ENCODE measurements around the gene LRRC46. TPM values are rescaled to one million over a fixed set of nuclear protein-coding genes. Genes with fewer than 3 reads are reported as not detected.

Gene LRRC46
- total and polyA plus RNA-seq, 2 of the 13 experiments (the other 11 are each of a cell fraction or from before 2014, with no cell fraction given): 0.09 TPM

- TF ChIP-seq MYPOP (CRISPR knock-in tag; IDR thresholded peaks at IDR 0.05) (peak; percentile 88; the same call in 1 of the 2 replicates), E2F2 (CRISPR knock-in tag; IDR thresholded peaks at IDR 0.05; ENCODE audit: borderline replicate concordance) (no peak), ZNF792 (CRISPR knock-in tag; IDR thresholded peaks at IDR 0.05) (peak; percentile 81), MXD1 (CRISPR knock-in tag; IDR thresholded peaks at IDR 0.05) (peak; percentile 53), XRCC5 (optimal IDR thresholded peaks at IDR 0.05; ENCODE audit: low read length) (peak; percentile 74), ZFP62 (CRISPR knock-in tag; IDR thresholded peaks at IDR 0.05) (no peak), DRAP1 (CRISPR knock-in tag; IDR thresholded peaks at IDR 0.05) (peak; percentile 76), ETV5 (CRISPR knock-in tag; IDR thresholded peaks at IDR 0.05; ENCODE audit: borderline replicate concordance) (peak; percentile 50; the same call in 1 of the 2 replicates), SUZ12 (IDR thresholded peaks at IDR 0.05; ENCODE audit: low read depth, low read length) (no peak; the same call in 1 of the 2 replicates), ZSCAN12 (CRISPR knock-in tag; IDR thresholded peaks at IDR 0.05) (peak; percentile 47; the same call in 1 of the 2 replicates), SMAD3 (CRISPR knock-in tag; IDR thresholded peaks at IDR 0.05) (peak; percentile 58; the same call in 1 of the 2 replicates), ZNF33B (CRISPR knock-in tag; IDR thresholded peaks at IDR 0.05) (no peak; the same call in 1 of the 2 replicates), ZFYVE20 (CRISPR knock-in tag; IDR thresholded peaks at IDR 0.05; ENCODE audit: borderline replicate concordance, low read depth) (no peak)
- TF ChIP-seq, protein P1, sequence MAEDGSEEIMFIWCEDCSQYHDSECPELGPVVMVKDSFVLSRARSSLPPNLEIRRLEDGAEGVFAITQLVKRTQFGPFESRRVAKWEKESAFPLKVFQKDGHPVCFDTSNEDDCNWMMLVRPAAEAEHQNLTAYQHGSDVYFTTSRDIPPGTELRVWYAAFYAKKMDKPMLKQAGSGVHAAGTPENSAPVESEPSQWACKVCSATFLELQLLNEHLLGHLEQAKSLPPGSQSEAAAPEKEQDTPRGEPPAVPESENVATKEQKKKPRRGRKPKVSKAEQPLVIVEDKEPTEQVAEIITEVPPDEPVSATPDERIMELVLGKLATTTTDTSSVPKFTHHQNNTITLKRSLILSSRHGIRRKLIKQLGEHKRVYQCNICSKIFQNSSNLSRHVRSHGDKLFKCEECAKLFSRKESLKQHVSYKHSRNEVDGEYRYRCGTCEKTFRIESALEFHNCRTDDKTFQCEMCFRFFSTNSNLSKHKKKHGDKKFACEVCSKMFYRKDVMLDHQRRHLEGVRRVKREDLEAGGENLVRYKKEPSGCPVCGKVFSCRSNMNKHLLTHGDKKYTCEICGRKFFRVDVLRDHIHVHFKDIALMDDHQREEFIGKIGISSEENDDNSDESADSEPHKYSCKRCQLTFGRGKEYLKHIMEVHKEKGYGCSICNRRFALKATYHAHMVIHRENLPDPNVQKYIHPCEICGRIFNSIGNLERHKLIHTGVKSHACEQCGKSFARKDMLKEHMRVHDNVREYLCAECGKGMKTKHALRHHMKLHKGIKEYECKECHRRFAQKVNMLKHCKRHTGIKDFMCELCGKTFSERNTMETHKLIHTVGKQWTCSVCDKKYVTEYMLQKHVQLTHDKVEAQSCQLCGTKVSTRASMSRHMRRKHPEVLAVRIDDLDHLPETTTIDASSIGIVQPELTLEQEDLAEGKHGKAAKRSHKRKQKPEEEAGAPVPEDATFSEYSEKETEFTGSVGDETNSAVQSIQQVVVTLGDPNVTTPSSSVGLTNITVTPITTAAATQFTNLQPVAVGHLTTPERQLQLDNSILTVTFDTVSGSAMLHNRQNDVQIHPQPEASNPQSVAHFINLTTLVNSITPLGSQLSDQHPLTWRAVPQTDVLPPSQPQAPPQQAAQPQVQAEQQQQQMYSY (CRISPR knock-in tag; IDR thresholded peaks at IDR 0.05): 0 out of 2 replicates have a peak, but pooled peaks have one; percentile 44
- TF ChIP-seq, protein P2, sequence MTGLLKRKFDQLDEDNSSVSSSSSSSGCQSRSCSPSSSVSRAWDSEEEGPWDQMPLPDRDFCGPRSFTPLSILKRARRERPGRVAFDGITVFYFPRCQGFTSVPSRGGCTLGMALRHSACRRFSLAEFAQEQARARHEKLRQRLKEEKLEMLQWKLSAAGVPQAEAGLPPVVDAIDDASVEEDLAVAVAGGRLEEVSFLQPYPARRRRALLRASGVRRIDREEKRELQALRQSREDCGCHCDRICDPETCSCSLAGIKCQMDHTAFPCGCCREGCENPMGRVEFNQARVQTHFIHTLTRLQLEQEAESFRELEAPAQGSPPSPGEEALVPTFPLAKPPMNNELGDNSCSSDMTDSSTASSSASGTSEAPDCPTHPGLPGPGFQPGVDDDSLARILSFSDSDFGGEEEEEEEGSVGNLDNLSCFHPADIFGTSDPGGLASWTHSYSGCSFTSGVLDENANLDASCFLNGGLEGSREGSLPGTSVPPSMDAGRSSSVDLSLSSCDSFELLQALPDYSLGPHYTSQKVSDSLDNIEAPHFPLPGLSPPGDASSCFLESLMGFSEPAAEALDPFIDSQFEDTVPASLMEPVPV (CRISPR knock-in tag; IDR thresholded peaks at IDR 0.05): no peak
- TF ChIP-seq, protein P3, sequence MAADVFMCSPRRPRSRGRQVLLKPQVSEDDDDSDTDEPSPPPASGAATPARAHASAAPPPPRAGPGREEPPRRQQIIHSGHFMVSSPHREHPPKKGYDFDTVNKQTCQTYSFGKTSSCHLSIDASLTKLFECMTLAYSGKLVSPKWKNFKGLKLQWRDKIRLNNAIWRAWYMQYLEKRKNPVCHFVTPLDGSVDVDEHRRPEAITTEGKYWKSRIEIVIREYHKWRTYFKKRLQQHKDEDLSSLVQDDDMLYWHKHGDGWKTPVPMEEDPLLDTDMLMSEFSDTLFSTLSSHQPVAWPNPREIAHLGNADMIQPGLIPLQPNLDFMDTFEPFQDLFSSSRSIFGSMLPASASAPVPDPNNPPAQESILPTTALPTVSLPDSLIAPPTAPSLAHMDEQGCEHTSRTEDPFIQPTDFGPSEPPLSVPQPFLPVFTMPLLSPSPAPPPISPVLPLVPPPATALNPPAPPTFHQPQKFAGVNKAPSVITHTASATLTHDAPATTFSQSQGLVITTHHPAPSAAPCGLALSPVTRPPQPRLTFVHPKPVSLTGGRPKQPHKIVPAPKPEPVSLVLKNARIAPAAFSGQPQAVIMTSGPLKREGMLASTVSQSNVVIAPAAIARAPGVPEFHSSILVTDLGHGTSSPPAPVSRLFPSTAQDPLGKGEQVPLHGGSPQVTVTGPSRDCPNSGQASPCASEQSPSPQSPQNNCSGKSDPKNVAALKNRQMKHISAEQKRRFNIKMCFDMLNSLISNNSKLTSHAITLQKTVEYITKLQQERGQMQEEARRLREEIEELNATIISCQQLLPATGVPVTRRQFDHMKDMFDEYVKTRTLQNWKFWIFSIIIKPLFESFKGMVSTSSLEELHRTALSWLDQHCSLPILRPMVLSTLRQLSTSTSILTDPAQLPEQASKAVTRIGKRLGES (CRISPR knock-in tag; IDR thresholded peaks at IDR 0.05; ENCODE audit: borderline replicate concordance): no peak
Observed at GRCh38 chr17:47850692-47851573, 19.5 kb downstream of the LRRC46 start, which contains the start of gene SP6 (continued).

All from HepG2 (cell line).